Measurements from ENCODE around the gene NEMP1.
"Not testable (repeated sequence)": the region's sequence is repeated elsewhere in the genome, so short reads cannot be mapped to it uniquely, and the experiment has no call there.

Gene NEMP1

DNA sequence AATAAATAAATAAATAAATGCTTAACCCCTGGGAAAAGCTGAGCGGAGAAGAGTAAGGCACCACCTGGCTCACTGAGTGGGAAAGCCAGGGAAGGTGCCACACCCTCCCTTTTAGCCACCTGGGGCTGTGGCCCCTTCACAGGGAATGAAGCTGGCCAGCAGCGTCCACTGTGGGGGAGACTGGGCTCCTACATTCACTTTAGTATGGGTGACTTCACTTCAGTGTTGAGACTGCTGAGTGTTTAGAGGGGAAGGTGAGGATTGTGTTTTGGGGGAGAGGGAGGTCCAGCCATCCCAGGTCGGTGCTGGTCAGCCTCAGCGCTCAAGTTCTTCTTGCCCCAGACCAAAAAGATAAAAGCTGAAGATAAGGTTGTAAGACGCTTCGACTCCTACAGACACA lies 11.9 kb upstream of the NEMP1 start:
- DNase-seq: no peak

DNA sequence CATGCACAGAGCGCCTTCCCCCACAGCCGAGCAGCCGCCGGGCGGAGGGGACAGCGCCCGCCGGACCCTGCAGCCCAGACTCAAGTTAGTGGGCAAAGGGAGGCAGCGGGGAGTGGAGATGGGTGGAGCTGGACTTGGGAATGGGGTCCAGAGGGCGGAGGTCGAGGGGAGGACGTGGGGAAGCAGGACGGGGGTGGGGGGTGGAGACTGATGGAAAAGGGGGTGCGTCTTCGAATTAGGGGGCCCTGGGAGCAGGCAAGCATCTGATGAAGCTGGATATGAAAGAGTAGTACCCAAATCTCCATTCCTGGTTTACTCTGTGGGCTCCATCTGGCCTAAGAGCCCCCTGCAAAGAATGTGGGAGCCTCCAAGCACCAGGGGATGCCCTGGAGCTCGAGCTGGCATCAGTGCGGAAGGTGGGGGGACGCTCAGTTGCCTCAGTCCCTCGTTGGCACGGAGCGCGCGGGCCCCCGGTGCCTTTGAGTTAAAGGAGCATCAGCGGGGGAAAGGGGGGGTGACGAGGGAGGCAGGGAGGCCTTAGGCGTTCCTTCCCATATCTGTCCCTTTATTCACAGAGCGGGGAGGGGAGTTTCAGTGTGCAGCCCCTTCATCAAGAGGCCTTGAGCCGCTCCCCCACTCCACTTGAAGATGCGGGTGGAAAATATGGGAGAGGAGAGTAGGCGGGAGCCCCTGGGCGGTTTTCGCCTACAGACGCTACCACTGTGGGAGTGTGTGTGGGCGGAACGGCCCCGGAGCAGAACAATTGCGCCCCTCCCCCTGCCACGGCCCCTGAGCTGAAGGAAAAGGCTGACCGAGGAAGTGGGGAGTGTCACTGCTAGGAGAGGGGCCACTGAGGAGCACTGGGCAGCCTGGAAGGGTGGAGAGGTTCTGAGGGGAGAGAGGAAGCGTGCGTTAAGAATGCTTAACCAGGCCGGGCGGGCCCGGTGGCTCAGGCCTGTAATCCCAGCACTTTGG lies 11.0 kb upstream of the NEMP1 start:
- DNase-seq: peak; percentile 59 to 62

DNA sequence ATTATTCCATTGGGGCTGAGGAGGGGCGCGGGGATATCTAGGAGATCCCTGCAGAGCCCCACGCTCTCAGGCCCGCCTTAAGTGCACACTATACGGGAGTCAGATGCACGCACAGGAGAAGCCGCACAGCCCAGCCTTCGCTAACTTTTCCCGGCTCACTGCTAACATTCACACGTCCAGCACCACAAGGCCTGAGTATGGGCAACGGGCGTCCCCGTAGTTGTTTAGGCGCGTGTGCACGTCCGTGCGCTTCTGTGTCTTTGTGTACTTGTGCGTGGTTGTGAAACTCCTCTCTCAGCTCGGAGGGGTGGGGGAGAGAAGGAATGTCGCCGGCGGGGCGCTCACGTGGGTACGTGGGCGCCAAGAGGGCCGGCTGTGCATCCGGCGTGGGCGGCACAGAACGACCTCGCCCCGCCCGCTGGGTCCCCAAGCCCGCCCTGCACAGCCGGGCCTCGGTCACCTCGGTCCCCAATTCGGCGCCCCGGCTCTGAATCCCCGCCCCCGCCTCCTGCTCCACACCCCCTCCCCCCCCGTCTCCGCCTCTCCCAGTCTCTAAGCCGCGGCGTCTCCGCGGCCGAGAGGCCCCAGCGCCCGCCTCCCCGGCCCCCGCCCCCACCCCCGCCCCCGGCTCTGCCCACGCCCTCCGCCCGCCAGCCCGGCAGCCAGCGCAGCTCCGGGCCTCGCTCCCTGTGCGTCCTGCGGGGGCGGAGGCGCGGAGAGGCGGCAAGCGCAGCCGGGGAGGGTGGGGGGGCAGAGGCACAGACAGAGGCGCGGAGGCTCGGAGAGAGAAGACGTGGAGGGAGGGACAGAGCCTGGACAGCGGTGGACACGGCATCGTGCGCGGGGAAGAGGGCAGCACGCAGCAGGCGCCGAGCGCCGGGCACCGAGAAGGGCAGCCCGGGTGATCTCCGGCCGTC lies 10.0 kb upstream of the NEMP1 start, which contains the start of gene NAB2:
TSS of gene NAB2 (plus strand) at position 761 of the 917 bp plus-strand sequence. CDS start 158 bp downstream, outside the sequence.
- DNase-seq: peak; percentile 89 to 91

DNA sequence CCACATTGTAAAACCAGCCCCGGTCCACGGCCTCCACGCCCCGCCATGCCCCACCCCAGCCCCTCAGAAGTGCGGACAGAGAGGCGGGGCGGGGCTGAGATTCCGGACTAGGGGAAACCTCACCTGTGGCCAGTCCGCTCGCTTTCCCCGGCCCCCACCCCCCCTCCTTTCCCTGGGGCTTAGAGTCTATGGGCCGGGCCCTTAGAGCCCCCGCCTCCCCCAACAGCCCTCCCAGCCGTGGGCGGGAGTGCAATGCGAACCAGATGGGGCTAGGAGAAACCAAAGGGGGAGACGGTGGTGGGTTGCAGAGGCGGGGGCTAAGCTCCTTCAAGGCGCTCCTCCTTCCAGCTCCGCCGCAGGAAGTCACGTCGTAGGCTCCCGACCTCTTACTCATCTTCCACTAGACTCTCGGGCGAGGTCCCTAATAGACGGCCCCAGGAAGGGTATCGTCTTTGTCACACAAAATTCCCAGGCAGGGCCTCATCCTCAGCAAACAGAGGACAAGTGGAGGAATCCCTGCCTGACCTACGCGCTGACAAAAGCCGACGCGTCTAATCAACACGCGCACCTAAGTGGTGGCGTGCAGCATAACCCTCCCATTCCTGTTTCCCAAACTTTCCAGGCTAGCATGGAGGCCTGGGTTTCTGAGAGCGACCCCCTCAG lies 9.2 kb upstream of the NEMP1 start:
- peak; percentile 88 to 91 for DNase-seq

DNA sequence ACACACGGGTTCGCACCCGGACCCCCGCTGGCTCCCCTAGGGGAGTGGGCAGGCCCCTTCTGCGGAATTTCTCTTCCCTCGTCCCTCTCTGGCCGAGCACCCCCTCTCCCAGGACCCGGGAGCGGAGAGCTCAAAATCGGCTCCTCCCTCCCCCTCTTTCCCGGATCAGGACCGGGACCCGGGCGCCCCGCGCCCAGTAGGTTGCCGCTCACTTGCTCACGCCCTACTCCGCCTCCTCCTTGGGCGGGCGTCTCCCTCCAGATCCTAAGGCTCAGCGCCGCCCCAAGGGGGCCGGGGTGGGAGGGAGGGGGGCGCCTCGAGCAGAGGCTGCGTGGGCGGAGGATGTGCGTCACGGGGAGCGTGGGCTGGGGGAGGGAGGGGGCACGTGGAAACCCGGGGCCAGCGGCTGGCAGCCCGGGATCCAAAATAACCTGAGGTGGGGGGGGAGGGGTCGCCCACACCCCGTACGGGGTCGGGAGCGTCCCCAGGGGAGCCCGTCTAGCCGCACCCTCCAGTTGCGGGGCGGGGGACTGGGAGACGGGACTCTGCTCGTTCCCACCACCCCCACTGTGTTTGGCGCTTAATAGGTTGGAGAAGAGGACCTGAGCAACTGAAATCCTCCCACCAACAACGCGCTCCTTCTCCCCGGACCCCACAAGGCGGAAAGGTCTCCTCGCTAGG lies 8.6 kb upstream of the NEMP1 start:
- DNase-seq: peak; percentile 95

DNA sequence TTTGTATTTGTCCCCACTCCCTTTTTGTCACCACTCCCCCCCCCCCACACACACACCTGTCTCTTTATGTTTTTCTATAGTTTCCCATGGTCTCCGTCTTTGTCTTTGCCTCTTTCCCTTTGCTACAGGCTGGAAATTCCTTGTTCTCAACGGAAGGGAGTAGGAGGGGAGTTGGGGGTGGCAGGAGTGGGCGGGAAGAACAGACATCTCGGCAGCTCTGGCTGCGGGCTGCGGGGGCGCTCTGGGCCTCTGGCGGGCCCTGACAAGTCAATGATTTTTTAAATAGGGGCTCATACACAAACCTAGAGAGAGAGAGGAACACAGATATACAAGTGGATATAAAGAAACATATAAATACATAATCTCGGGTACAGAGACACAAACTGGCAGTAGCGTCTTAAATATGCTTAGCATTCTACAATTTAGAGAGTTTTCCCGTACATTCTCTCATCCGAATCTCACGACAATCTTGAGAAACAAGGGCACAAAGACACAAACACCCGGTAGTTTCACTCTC lies 8.0 kb upstream of the NEMP1 start:
- peak; percentile 61 to 68 for DNase-seq

DNA sequence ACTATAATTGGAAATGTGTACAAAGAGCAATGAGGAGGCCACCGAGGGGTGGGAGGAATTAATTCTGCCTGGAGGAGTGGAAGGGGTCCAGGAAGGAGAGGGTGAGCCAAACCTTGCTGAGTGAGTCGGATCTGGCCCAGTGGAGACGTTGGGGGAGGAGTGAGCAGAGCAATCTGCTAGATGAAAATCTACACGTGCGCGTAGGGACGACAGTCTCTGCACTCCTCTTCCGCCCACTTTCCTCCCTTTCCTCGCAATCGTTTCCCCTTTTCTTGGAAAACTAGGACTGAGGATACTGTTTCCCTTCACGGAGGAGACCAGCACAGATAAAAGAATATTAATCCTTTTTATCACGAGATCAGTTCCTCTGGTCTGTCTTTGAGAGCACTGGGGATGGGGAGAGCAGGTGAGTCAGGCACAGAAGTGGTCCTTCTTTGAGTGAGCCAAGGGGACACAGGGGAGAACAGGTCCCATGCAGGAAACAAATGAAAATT lies 7.5 kb upstream of the NEMP1 start:
- peak; percentile 55 to 72 for DNase-seq

DNA sequence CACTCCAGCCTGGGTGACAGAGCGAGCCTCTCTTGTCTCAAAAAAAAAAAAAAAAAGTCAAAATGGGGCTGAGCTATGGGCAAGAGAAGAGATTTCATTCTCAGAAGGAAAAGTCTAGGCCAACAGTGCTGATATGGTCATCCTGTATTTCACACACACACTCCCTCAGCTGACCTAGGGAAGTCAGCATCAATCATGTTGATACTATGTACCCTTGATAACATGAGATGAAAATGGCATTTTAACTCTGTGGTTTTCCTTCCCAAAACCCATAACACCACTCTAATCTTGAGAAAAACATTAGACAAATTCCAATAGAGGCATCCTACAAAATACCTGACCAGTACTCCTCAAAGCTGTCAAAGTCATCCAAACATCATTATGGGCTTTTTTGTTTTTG lies 2.3 kb upstream of the NEMP1 start:
- no peak for DNase-seq

DNA sequence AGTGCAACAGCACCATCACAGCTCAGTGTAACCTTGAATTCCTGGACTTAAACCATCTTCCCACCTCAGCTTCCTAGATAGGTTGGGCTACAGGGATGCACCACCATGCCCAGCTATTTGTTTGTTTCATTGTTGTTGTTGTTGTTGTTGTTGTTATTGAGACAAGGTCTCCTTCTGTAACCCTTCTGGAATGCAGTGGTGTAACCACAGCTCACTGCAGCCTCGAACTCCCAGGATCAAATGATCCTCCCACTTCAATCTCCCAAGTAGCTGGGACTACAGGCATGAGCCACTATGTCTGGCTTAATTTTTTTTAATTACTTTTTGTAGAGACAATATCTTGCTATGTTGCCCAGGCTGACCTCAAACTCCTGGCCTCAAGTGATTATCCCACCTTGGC lies 1.2 kb upstream of the NEMP1 start:
- no peak for DNase-seq

DNA sequence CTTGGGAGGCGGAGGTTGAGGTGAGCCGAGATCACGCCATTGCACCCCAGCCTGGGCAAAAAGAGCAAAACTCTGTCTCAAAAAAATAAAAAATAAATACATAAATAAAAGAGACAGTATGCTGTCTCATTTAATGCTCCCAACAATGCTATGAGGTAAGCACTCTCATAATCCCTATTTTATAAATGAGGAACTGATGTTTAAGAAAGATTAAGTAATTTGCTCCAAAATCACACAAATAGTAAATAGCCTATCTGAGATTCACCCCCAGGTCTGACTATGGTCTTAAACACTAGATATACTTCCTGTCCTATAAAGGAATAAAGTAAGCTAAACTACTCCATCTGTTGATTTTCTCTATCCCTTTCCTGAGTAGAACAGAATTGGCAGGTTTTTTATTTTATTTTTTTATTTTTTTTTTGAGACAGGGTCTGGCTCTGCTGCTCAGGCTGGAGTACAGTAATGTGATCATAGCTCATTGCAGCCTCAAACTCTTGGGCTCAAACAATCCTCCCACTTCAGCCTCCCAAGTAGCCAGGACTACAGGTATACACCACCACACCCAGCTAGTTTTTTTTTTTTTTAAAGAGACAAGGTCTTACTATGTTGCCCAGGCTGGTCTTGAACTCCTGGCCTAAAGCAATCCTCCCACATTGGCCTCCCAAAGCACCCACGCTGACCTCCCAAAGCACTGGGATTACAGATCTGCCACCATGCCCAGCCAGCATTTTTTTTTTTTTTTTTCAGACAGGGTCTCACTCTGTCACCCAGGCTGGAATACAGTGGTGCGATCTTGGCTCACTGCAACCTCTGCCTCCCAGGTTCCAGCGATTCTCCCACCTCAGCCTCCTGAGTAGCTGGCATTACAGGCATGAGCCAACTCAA lies 4.8 kb downstream of the NEMP1 start:
- DNase-seq: not testable (repeated sequence)

DNA sequence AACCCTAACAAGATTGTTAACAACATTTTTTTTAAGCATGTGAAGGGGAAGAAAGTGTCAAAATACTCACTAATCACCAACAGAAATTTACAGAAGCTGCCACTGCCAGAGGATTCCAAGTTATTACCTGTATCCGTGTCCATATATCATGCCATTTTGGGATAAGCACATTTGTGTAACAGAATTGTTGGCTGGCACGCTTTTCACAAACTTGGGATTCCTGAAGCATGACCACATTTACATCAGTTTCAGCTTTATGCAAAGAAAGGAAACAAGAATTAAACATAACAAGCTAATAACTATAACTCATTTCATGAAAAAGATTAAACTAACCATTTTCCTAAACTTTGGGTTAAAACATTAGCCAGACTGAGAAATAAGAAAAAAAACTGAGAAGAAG lies 5.9 kb downstream of the NEMP1 start:
- no peak for DNase-seq

DNA sequence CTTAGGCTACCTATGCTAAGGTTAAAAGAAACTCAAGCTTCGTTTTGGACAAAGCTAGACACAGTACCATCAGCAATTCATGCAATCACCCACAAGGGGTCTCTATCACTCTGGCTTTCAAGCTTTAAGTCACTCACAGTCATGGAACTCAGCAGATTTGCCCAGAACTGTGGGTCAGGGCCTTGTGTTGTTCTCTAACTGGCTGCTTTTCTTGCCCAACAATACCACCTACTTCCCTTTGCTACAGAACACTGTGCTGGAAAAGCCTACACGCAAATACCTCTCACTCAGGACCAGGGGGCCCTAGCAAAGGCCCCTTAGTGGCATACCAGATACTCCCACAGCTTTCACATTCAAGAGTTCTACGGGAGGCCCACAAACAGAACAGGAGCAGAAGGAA lies 9.1 kb downstream of the NEMP1 start:
- peak; percentile 53 to 65 for DNase-seq

DNA sequence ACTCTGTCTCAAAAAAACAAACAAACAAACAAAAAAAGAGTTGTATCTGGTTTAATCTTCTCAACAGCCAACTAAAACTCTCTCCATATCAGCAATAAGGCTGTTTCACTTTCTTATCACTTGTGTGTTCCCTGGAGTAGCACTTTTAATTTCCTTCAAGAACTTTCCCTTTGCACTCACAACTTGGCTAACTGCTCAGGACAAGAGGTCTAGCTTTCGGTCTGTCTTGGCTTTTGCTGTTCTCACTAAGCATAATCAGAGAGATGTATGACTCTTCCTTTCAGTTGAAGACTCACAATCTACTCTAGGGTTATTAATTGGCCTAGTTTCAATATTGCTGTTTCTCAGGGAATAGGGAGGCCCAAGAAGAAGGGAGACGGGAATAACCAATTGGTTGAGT lies 12.3 kb downstream of the NEMP1 start:
- DNase-seq: no peak

DNA sequence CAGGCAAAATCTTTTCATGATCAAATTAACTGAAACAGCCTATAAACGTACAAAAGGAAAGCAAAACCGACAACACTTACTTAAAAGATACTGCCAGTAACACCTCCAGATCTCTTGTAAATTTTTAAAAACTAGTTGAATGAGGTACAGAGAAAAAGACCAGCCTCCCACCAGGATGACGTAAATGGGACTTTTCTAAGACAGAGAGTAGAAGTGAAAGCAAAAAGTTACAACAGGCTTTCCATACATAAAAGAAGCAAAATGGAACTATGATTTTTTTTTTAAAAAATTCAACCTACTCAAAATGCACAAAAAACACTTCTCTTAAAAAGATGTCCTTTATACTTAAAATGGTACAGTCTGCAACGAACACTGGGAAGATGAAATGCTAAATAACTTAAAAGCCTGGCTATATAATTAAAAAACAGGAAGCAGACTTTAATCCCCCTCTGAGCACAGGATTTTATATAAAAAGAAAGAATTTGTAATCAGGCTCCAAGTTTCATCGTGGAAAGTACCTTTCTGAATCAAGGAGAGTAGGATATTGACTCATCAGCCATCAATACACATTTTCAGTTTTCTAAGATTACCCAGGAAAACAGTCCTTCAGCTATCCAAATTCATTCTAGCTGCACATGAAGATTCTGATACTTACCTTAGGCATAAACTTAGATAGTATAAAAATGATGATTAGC lies 14.5 kb downstream of the NEMP1 start:
- peak in 1 of 2 experiments; percentile 55 for DNase-seq

DNA sequence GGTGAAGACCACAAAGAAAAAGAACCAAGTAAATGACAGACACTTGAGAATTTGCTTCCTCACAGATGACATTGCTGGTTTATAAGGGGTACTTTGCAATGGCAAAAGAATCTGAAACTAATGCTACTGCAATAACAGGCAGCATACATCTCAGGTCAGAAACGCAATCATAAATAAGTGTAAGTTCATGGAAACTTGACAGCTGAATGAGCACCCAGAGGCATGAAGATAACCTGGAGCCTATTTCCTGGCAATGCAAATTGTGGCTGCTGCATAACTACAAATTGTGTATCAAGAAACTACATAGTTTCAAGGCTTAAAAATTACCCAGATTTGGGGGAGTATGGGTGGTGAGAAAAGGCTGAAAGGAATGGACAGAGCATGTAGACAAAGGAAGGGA lies 20.1 kb downstream of the NEMP1 start:
- no peak for DNase-seq

DNA sequence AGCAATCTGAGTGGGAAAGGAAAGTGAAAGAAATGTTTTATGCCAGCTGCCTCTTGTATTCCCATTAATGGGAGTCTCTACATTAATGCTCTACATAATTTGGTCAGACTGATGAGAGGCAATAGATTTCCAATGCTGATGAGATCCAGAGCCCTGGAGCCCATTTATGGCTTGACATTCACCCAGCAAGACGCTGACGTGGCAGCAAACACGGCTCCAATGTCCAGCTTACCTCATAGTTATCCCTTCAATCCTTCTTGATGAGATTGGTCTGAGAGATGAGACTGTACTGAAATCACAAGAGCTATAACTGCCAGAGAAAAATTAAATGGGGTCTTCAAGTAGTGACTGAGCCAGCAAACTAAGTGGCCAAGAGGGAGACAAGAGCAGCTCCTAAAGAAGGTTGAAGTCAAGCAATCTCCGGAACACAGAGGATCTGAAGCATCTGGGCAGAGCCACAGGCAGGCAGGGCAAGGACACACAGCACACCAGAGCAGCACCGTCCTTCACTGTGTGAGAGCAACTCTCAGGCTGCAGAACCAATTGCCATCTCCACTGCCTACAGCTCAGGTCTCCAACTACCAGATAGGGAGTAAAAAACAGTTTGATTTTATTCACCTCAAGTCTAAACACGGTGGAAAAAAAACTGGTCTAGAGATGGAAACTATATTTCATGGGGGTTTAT lies 21.4 kb downstream of the NEMP1 start:
- no peak for DNase-seq

DNA sequence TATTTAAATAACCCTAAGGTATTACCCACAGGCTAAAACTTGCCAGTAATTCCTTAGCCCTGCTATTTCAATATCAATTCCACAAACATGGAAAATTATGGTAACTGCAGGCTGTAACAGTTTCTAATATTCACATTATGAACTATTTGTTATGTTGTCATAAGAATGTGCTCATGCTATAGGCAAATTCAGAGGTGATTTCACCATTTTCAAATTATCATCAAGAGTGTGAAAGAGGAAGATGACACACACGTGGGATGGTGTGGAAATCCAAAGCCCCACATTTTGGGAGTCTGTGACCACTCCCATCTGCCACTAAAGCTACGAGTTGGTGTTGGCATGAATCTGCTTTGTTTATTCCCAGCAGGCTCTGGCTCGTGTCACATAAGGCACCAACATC lies 22.8 kb downstream of the NEMP1 start:
- no peak for DNase-seq

DNA sequence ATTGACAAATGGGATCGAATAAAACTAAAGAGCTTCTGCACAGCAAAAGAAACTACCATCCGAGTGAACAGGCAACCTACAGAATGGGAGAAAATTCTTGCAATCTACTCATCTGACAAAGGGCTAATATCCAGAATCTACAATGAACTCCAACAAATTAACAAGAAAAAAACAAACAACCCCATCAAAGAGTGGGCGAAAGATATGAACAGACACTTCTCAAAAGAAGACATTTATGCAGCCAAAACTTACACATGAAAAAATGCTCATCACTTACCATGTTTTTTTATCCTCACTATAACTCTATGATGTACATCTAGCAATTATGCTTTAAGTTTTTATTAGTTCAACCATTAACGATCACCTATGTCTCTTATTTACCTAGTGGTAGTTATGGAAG lies 24.7 kb downstream of the NEMP1 start:
- not testable (repeated sequence) for DNase-seq

DNA sequence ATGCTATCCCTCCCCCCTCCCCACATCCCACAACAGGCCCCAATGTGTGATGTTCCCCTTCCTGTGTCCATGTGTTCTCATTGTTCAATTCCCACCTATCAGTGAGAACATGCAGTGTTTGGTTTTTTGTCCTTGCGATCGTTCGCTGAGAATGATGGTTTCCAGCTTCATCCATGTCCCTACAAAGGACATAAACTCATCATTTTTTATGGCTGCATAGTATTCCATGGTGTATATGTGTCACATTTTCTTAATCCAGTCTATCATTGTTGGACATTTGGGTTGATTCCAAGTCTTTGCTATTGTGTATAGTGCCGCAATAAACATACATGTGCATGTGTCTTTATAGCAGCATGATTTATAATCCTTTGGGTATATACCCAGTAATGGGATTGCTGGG lies 25.4 kb downstream of the NEMP1 start:
- not testable (repeated sequence) for DNase-seq

DNA sequence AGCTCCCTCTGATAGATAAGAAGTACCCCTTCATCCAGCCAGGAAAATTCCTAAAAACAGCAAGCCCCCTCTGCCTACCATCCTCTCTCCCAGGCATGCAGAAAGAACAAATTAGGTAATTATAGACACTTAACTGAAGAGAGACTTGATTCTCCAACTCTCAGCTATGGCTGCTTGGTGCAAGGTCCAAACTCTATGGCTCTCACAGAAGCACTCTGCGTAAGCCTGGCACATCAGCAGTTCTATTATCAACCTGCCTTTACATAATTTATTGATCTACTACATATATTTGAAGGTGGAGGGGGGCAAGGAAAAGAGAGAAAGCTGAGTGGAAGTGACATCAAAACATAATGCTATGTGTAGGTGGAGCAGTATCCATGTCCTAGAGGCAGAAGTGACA lies 27.6 kb downstream of the NEMP1 start:
- DNase-seq: no peak
